ENCODE measurements around the gene MINPP1. TPM values are rescaled to one million over a fixed set of nuclear protein-coding genes. Genes with fewer than 3 reads are reported as not detected.

The MINPP1 gene
- total and polyA plus RNA-seq, 5 donors: 6.0 to 8.1 (median 6.8) TPM

- Histone ChIP-seq H3K27ac (ENCODE audit: low read length) (no peak overlapping the region), H3K4me1 (ENCODE audit: control insufficient read depth, insufficient read depth, low read length) (peaks cover 2% of the 10 kb centered on the region), H3K9me3 (ENCODE audit: control insufficient read depth, low read length) (no peaks in the 10 kb centered on the region), H3K27me3 (ENCODE audit: control insufficient read depth, insufficient read depth) (no peaks in the 10 kb centered on the region), H3K4me3 (ENCODE audit: low read length) (no peak overlapping the region)
- WGBS: 98% methylated on average over 2 of the region's 2 CpGs
- ATAC-seq (no peak), DNase-seq (no peak)
- intact Hi-C loops (cut with DNase I): no loop called here
Observed at GRCh38 chr10:87519582-87519981, 14.9 kb downstream of the MINPP1 start.

GRCh38 chr10:87523731-87524130 lies 19.0 kb downstream of the MINPP1 start:
- Histone ChIP-seq H3K4me3 (ENCODE audit: low read length) (no peak overlapping the region), H3K27ac (ENCODE audit: low read length) (no peak overlapping the region)
- peak; percentile 22 to 23 for ATAC-seq

GRCh38 chr10:87524296-87524695 lies 19.6 kb downstream of the MINPP1 start:
- ATAC-seq (peak; percentile 61 to 89), DNase-seq (no peak)
- no peak overlapping the region for H3K27ac ChIP-seq (ENCODE audit: low read length)
- H3K4me1 ChIP-seq (ENCODE audit: control insufficient read depth, insufficient read depth, low read length): peaks cover 2% of the 10 kb centered on the region
- H3K4me3 ChIP-seq (ENCODE audit: low read length): no peak overlapping the region
- no peaks in the 10 kb centered on the region for H3K9me3 ChIP-seq (ENCODE audit: control insufficient read depth, low read length)
- no peaks in the 10 kb centered on the region for H3K27me3 ChIP-seq (ENCODE audit: control insufficient read depth, insufficient read depth)
- intact Hi-C loops (cut with DNase I): no loop called here

More at GRCh38 chr10:87523731-87524130, 19.0 kb downstream of the MINPP1 start:
- WGBS: 15% methylated on average over 2 of the region's 2 CpGs
- Histone ChIP-seq H3K27me3 (ENCODE audit: control insufficient read depth, insufficient read depth) (no peaks in the 10 kb centered on the region), H3K9me3 (ENCODE audit: control insufficient read depth, low read length) (no peaks in the 10 kb centered on the region), H3K4me1 (ENCODE audit: control insufficient read depth, insufficient read depth, low read length) (peaks cover 2% of the 10 kb centered on the region)
- intact Hi-C loops (cut with DNase I): no loop called here
- no peak for DNase-seq

GRCh38 chr10:87531908-87532622 lies 27.4 kb downstream of the MINPP1 start:
- no peaks in the 10 kb centered on the region for H3K27me3 ChIP-seq (ENCODE audit: control insufficient read depth, insufficient read depth)
- H3K27ac ChIP-seq (ENCODE audit: low read length): no peak overlapping the region
- H3K4me3 ChIP-seq (ENCODE audit: low read length): no peak overlapping the region
- H3K4me1 ChIP-seq (ENCODE audit: control insufficient read depth, insufficient read depth, low read length): no peaks in the 10 kb centered on the region
- DNase-seq: peak in 1 of 3 donors; percentile 20
- WGBS: 39% methylated on average over 4 of the region's 4 CpGs
- no peaks in the 10 kb centered on the region for H3K9me3 ChIP-seq (ENCODE audit: control insufficient read depth, low read length)
- ATAC-seq: peak; percentile 90 to 94
- intact Hi-C loops (cut with DNase I): loop anchor here in 3 of 4 donors (5.0 to 10.0 kb wide), 2 partner anchors 203 to 205 kb away; no protein-coding TSS in a partner anchor

- ATAC-seq: peak in 1 of 2 donors; percentile 69
- intact Hi-C loops (cut with DNase I): loop anchor here in 3 of 4 donors (5.0 to 10.0 kb wide), 2 partner anchors 202 to 205 kb away; no protein-coding TSS in a partner anchor
Observed at GRCh38 chr10:87532696-87533095, 28.0 kb downstream of the MINPP1 start.

GRCh38 chr10:87534173-87534858 lies 29.6 kb downstream of the MINPP1 start:
- 90% methylated on average over 3 of the region's 3 CpGs for WGBS
- H3K27ac ChIP-seq (ENCODE audit: low read length): no peak overlapping the region
- DNase-seq (peak in 1 of 3 donors; percentile 28), ATAC-seq (no peak)
- H3K27me3 ChIP-seq (ENCODE audit: control insufficient read depth, insufficient read depth): no peaks in the 10 kb centered on the region
- no peaks in the 10 kb centered on the region for H3K4me1 ChIP-seq (ENCODE audit: control insufficient read depth, insufficient read depth, low read length)
- no peaks in the 10 kb centered on the region for H3K9me3 ChIP-seq (ENCODE audit: control insufficient read depth, low read length)
- intact Hi-C loops (cut with DNase I): loop anchor here in 3 of 4 donors (5.0 to 10.0 kb wide), 2 partner anchors 200 to 203 kb away; no protein-coding TSS in a partner anchor
- H3K4me3 ChIP-seq (ENCODE audit: low read length): no peak overlapping the region

More at GRCh38 chr10:87532696-87533095, 28.0 kb downstream of the MINPP1 start:
- no peak for DNase-seq
- H3K27ac ChIP-seq (ENCODE audit: low read length): no peak overlapping the region
- no peaks in the 10 kb centered on the region for H3K27me3 ChIP-seq (ENCODE audit: control insufficient read depth, insufficient read depth)
- no peaks in the 10 kb centered on the region for H3K4me1 ChIP-seq (ENCODE audit: control insufficient read depth, insufficient read depth, low read length)
- no peaks in the 10 kb centered on the region for H3K9me3 ChIP-seq (ENCODE audit: control insufficient read depth, low read length)
- H3K4me3 ChIP-seq (ENCODE audit: low read length): no peak overlapping the region

GRCh38 chr10:87538092-87539015 lies 33.7 kb downstream of the MINPP1 start:
- intact Hi-C loops (cut with DNase I): loop anchor here in 2 of 4 donors (10.0 kb wide), 1 partner anchor 196 kb away; no protein-coding TSS in a partner anchor
- Histone ChIP-seq H3K27me3 (ENCODE audit: control insufficient read depth, insufficient read depth) (no peaks in the 10 kb centered on the region), H3K27ac (ENCODE audit: low read length) (no peak overlapping the region), H3K4me3 (ENCODE audit: low read length) (no peak overlapping the region), H3K4me1 (ENCODE audit: control insufficient read depth, insufficient read depth, low read length) (no peaks in the 10 kb centered on the region), H3K9me3 (ENCODE audit: control insufficient read depth, low read length) (no peaks in the 10 kb centered on the region)
- 88% methylated on average over 7 of the region's 7 CpGs for WGBS
- ATAC-seq (no peak), DNase-seq (no peak)

GRCh38 chr10:87541114-87541513 lies 36.4 kb downstream of the MINPP1 start:
- no peaks in the 10 kb centered on the region for H3K4me1 ChIP-seq (ENCODE audit: control insufficient read depth, insufficient read depth, low read length)
- H3K9me3 ChIP-seq (ENCODE audit: control insufficient read depth, low read length): no peaks in the 10 kb centered on the region
- intact Hi-C loops (cut with DNase I): no loop called here
- H3K27me3 ChIP-seq (ENCODE audit: control insufficient read depth, insufficient read depth): no peaks in the 10 kb centered on the region
- ATAC-seq: no peak
- no peak for DNase-seq
- no peak overlapping the region for H3K4me3 ChIP-seq (ENCODE audit: low read length)
- WGBS: 77% methylated on average over 1 of the region's 1 CpG
- H3K27ac ChIP-seq (ENCODE audit: low read length): no peak overlapping the region

- Histone ChIP-seq H3K4me3 (ENCODE audit: low read length) (no peak overlapping the region), H3K9me3 (ENCODE audit: control insufficient read depth, low read length) (no peaks in the 10 kb centered on the region), H3K27ac (ENCODE audit: low read length) (no peak overlapping the region), H3K27me3 (ENCODE audit: control insufficient read depth, insufficient read depth) (no peaks in the 10 kb centered on the region), H3K4me1 (ENCODE audit: control insufficient read depth, insufficient read depth, low read length) (no peaks in the 10 kb centered on the region)
- intact Hi-C loops (cut with DNase I): no loop called here
- DNase-seq (no peak), ATAC-seq (no peak)
Observed at GRCh38 chr10:87544721-87545120, 40.0 kb downstream of the MINPP1 start.

- H3K27me3 ChIP-seq (ENCODE audit: control insufficient read depth, insufficient read depth): no peaks in the 10 kb centered on the region
- intact Hi-C loops (cut with DNase I): no loop called here
- WGBS: 72% methylated on average over 5 of the region's 5 CpGs
- H3K4me1 ChIP-seq (ENCODE audit: control insufficient read depth, insufficient read depth, low read length): no peaks in the 10 kb centered on the region
- no peak overlapping the region for H3K27ac ChIP-seq (ENCODE audit: low read length)
- DNase-seq (no peak), ATAC-seq (no peak)
- no peak overlapping the region for H3K4me3 ChIP-seq (ENCODE audit: low read length)
- H3K9me3 ChIP-seq (ENCODE audit: control insufficient read depth, low read length): no peaks in the 10 kb centered on the region
Observed at GRCh38 chr10:87545783-87546182, 41.1 kb downstream of the MINPP1 start.
